Right atrium auricular region (tissue), 2 donors: ENCODE measurements around the gene SPDYA. TPM values are rescaled to one million over a fixed set of nuclear protein-coding genes. Genes with fewer than 3 reads are reported as not detected.

Experiments
- DNase-seq: peaks from one replicate; pipeline ENCODE4 v3.0.0-alpha.2; 2019; ENCODE audit warnings: low spot score
- H3K27ac ChIP-seq, 2 donors: fragments of 200-600 bp; sonication (generic); 1 replicate in 1 of 2; 2 replicates in 1 of 2; pipeline ENCODE4 v1.5.1; 2016 to 2019
- H3K27me3 ChIP-seq, 2 donors: fragments of 200-600 bp; sonication (generic); one replicate each; pipeline versions ENCODE4 v1.5.1 to v1.6.0; 2017 to 2019
- H3K36me3 ChIP-seq: fragments of 200-600 bp; sonication (generic); one replicate; pipeline ENCODE4 v1.5.1; 2016
- H3K4me1 ChIP-seq, 2 donors: fragments of 200-600 bp; sonication (generic); one replicate each; pipeline versions ENCODE4 v1.5.1 to v1.6.0; 2017 to 2019
- H3K4me3 ChIP-seq, 2 donors: fragments of 200-600 bp; sonication (generic); 1 replicate in 1 of 2; 2 replicates in 1 of 2; pipeline ENCODE4 v1.5.1; 2017 to 2019; ENCODE audit warnings: mild to moderate bottlenecking in 1 of 2, moderate library complexity in 1 of 2
- H3K9me3 ChIP-seq, 2 donors: fragments of 200-600 bp; sonication (generic); one replicate each; pipeline ENCODE4 v1.5.1; 2019
- CTCF ChIP-seq, 2 donors: fragments of 200-600 bp; sonication (generic); IDR thresholded peaks; one replicate each; pipeline ENCODE4 v1.5.1; 2019; ENCODE audit warnings: antibody characterized with exemption in 2 of 2
- total RNA-seq, 2 donors: library from RNA; depleted of rRNA; stranded (reverse); fragments of >200 nt; gene quantifications; one replicate each; pipeline ENCODE4 v1.1.0, GENCODE V29; 2016

SPDYA gene
- total RNA-seq, 2 donors from 2014 or later, result 0.30 TPM; not detected in 1

GRCh38 chr2:28828382-28828781, 17.7 kb downstream of the SPDYA start:
- Histone ChIP-seq H3K9me3 (no peaks in the 10 kb centered on the region), H3K4me1 (no peaks in the 10 kb centered on the region), H3K27ac (no peak overlapping the region), H3K27me3 (no peaks in the 10 kb centered on the region), H3K4me3 (no peak overlapping the region), H3K36me3 (no peaks in the 10 kb centered on the region)
- no peak for DNase-seq
- TF ChIP-seq CTCF (IDR thresholded peaks at IDR 0.05), result no peak

GRCh38 chr2:28833740-28834470, 23.3 kb downstream of the SPDYA start:
- H3K27me3 ChIP-seq, result no peaks in the 10 kb centered on the region
- no peaks in the 10 kb centered on the region for H3K9me3 ChIP-seq
- H3K4me3 ChIP-seq, result no peak overlapping the region
- DNase-seq, result no peak
- H3K27ac ChIP-seq, result no peak overlapping the region
- H3K36me3 ChIP-seq, result no peaks in the 10 kb centered on the region
- H3K4me1 ChIP-seq, result no peaks in the 10 kb centered on the region
- no peak for TF ChIP-seq CTCF (IDR thresholded peaks at IDR 0.05)

- no peak for DNase-seq
- H3K4me3 ChIP-seq, result no peak overlapping the region
- no peak for TF ChIP-seq CTCF (IDR thresholded peaks at IDR 0.05)
- no peaks in the 10 kb centered on the region for H3K27me3 ChIP-seq
- no peaks in the 10 kb centered on the region for H3K9me3 ChIP-seq
- no peak overlapping the region for H3K27ac ChIP-seq
- H3K4me1 ChIP-seq, result no peaks in the 10 kb centered on the region
- no peaks in the 10 kb centered on the region for H3K36me3 ChIP-seq
Measured at GRCh38 chr2:28835781-28836180, 25.1 kb downstream of the SPDYA start.

GRCh38 chr2:28838971-28839370, 28.3 kb downstream of the SPDYA start:
- no peaks in the 10 kb centered on the region for H3K27me3 ChIP-seq

GRCh38 chr2:28842042-28842441, 31.4 kb downstream of the SPDYA start:
- no peaks in the 10 kb centered on the region for H3K27me3 ChIP-seq
- H3K4me1 ChIP-seq, result no peaks in the 10 kb centered on the region
- H3K27ac ChIP-seq, result no peak overlapping the region
- no peaks in the 10 kb centered on the region for H3K9me3 ChIP-seq
- TF ChIP-seq CTCF (IDR thresholded peaks at IDR 0.05), result no peak
- no peak for DNase-seq
- no peaks in the 10 kb centered on the region for H3K36me3 ChIP-seq
- no peak overlapping the region for H3K4me3 ChIP-seq

More at GRCh38 chr2:28838971-28839370, 28.3 kb downstream of the SPDYA start:
- Histone ChIP-seq H3K4me1 (no peaks in the 10 kb centered on the region), H3K27ac (no peak overlapping the region), H3K36me3 (no peaks in the 10 kb centered on the region), H3K9me3 (no peaks in the 10 kb centered on the region), H3K4me3 (no peak overlapping the region)
- no peak for DNase-seq
- no peak for TF ChIP-seq CTCF (IDR thresholded peaks at IDR 0.05)

GRCh38 chr2:28855193-28855592, 44.6 kb downstream of the SPDYA start:
- TF ChIP-seq CTCF (IDR thresholded peaks at IDR 0.05), result no peak
- Histone ChIP-seq H3K27me3 (no peaks in the 10 kb centered on the region), H3K36me3 (peaks cover 12% of the 10 kb centered on the region), H3K4me3 (no peak overlapping the region), H3K4me1 (no peaks in the 10 kb centered on the region), H3K27ac (no peak overlapping the region), H3K9me3 (no peaks in the 10 kb centered on the region)
- DNase-seq, result no peak
